Liver (tissue), 9 donors: ENCODE data around the gene SMIM28. TPM values are rescaled to one million over a fixed set of nuclear protein-coding genes. Genes with fewer than 3 reads are reported as not detected.

Experiments
- DNase-seq: peaks from one replicate; pipeline ENCODE4 v3.0.0-alpha.2; 2017; ENCODE audit warnings: low spot score
- H3K27ac ChIP-seq, 2 donors: one replicate each; pipeline ENCODE4 v1.7.0; 2013; ENCODE audit warnings: inconsistent platforms in 2 of 2, low read length in 2 of 2, control low read depth in 1 of 2, low read depth in 1 of 2, mild to moderate bottlenecking in 1 of 2
- H3K27me3 ChIP-seq, 4 donors: one replicate each; pipeline versions ENCODE4 v1.6.1 to v1.7.0; 2013; ENCODE audit warnings: low read length in 3 of 4, inconsistent platforms in 1 of 4, mild to moderate bottlenecking in 1 of 4, moderate library complexity in 1 of 4; ENCODE audit not compliant: control insufficient read depth in 4 of 4, insufficient read depth in 4 of 4
- H3K36me3 ChIP-seq, 4 donors: one replicate each; pipeline versions ENCODE4 v1.6.1 to v1.7.0; 2013; ENCODE audit warnings: low read length in 3 of 4, mild to moderate bottlenecking in 3 of 4, low read depth in 1 of 4, moderate library complexity in 1 of 4; ENCODE audit not compliant: control insufficient read depth in 4 of 4, insufficient read depth in 3 of 4
- H3K4me1 ChIP-seq, 4 donors: one replicate each; pipeline versions ENCODE4 v1.6.1 to v1.7.0; 2013; ENCODE audit warnings: low read length in 3 of 4, mild to moderate bottlenecking in 3 of 4, moderate library complexity in 1 of 4; ENCODE audit not compliant: control insufficient read depth in 4 of 4, insufficient read depth in 4 of 4
- H3K4me3 ChIP-seq, 3 donors: one replicate each; pipeline versions ENCODE4 v1.6.1 to v1.7.0; 2013; ENCODE audit warnings: low read length in 3 of 3, control low read depth in 1 of 3, low read depth in 1 of 3, mild to moderate bottlenecking in 1 of 3
- H3K9ac ChIP-seq, 2 donors: one replicate each; pipeline ENCODE4 v1.7.0; 2013; ENCODE audit warnings: low read length in 2 of 2, mild to moderate bottlenecking in 2 of 2, moderate library complexity in 2 of 2, control low read depth in 1 of 2, low read depth in 1 of 2
- H3K9me3 ChIP-seq, 4 donors: one replicate each; pipeline versions ENCODE4 v1.6.1 to v1.7.0; 2013; ENCODE audit warnings: low read length in 3 of 4; ENCODE audit not compliant: control insufficient read depth in 4 of 4
- CTCF ChIP-seq: fragments of 150-350 bp; IDR thresholded peaks from 2 replicates; pipeline ENCODE4 v1.5.1; 2017; ENCODE audit warnings: improper control_type of control experiment, low read depth, low read length; ENCODE audit not compliant: missing input control
- EGR1 ChIP-seq, 2 donors: IDR thresholded peaks; 2 replicates each; pipeline ENCODE4 v1.6.1; 2016 to 2018; ENCODE audit warnings: antibody characterized with exemption in 2 of 2, low read depth in 2 of 2
- FOXA1 ChIP-seq: IDR thresholded peaks from 2 replicates; pipeline ENCODE4 v1.6.1; 2016; ENCODE audit warnings: antibody characterized with exemption
- FOXA2 ChIP-seq: IDR thresholded peaks from 2 replicates; pipeline ENCODE4 v1.6.1; 2016; ENCODE audit warnings: antibody characterized with exemption
- GABPA ChIP-seq, 2 donors: IDR thresholded peaks in 1 of 2; conservative IDR thresholded peaks in 1 of 2; 2 replicates each; pipeline ENCODE4 v1.6.1; 2016; ENCODE audit warnings: antibody characterized with exemption in 2 of 2, mild to moderate bottlenecking in 1 of 2, moderate library complexity in 1 of 2
- HNF4A ChIP-seq, 2 donors: conservative IDR thresholded peaks; 2 replicates each; pipeline ENCODE4 v1.6.1; 2016; ENCODE audit warnings: antibody characterized with exemption in 2 of 2, mild to moderate bottlenecking in 2 of 2
- HNF4G ChIP-seq: IDR thresholded peaks from 2 replicates; pipeline ENCODE4 v1.6.1; 2016; ENCODE audit warnings: antibody characterized with exemption
- JUND ChIP-seq, 2 donors: IDR thresholded peaks; 2 replicates each; pipeline ENCODE4 v1.6.1; 2016; ENCODE audit warnings: antibody characterized with exemption in 2 of 2
- NR2F2 ChIP-seq: IDR thresholded peaks from 2 replicates; pipeline ENCODE4 v1.6.1; 2016; ENCODE audit warnings: antibody characterized with exemption
- RAD21 ChIP-seq, 2 donors: IDR thresholded peaks; 2 replicates each; pipeline ENCODE4 v1.6.1; 2016; ENCODE audit warnings: antibody characterized with exemption in 2 of 2, mild to moderate bottlenecking in 2 of 2
- REST ChIP-seq: IDR thresholded peaks from 2 replicates; pipeline ENCODE4 v1.6.1; 2016; ENCODE audit warnings: antibody characterized with exemption, mild to moderate bottlenecking
- RXRA ChIP-seq, 2 donors: IDR thresholded peaks; 2 replicates each; pipeline ENCODE4 v1.6.1; 2017 to 2018; ENCODE audit warnings: antibody characterized with exemption in 2 of 2, mild to moderate bottlenecking in 1 of 2
- SP1 ChIP-seq: IDR thresholded peaks from 2 replicates; pipeline ENCODE4 v1.6.1; 2018; ENCODE audit warnings: antibody characterized with exemption, mild to moderate bottlenecking
- TAF1 ChIP-seq: conservative IDR thresholded peaks from 2 replicates; pipeline ENCODE4 v1.6.1; 2016; ENCODE audit warnings: antibody characterized with exemption, mild to moderate bottlenecking
- YY1 ChIP-seq: IDR thresholded peaks from 2 replicates; pipeline ENCODE4 v1.6.1; 2016; ENCODE audit warnings: antibody characterized with exemption, mild to moderate bottlenecking
- ZBTB33 ChIP-seq: IDR thresholded peaks from 2 replicates; pipeline ENCODE4 v1.6.1; 2016; ENCODE audit warnings: antibody characterized with exemption
- WGBS: extraction: QIAGEN DNeasy Blood & Tissue Kit; methylation state at CpG from one replicate; pipeline ENCODE4 v1.1.7; 2013; 5-methylcytosine and 5-hydroxymethylcytosine counted together
- polyA plus RNA-seq, 2 donors: library from polyadenylated mRNA; stranded (reverse) in 1 of 2; unstranded in 1 of 2; fragments of 200-250 nt in 1 of 2; fragments of >200 nt in 1 of 2; fragmentation: Nextera tagmentation in 1 of 2; extraction: Ambion mirVana in 1 of 2; gene quantifications; one replicate each; pipeline versions ENCODE4 v1.2.1 to v1.2.3, GENCODE V29; 2013 to 2015
- total RNA-seq, 2 donors: library from RNA; depleted of rRNA; stranded (reverse); fragments of >200 nt; gene quantifications; one replicate each; pipeline ENCODE4 v1.2.3, GENCODE V29; 2014
- TF ChIP-seq, protein P1 (sequence below): IDR thresholded peaks from 2 replicates; pipeline ENCODE4 v1.6.1; 2016; ENCODE audit warnings: antibody characterized with exemption
- TF ChIP-seq, protein P2 (sequence below): IDR thresholded peaks from 2 replicates; pipeline ENCODE4 v1.6.1; 2016; ENCODE audit warnings: antibody characterized with exemption
- donor health status: healthy.
- donor health status: healthy.
- donor health status: healthy.
- donor health status: healthy.
- donor health status: healthy.

SMIM28 gene
- total and polyA plus RNA-seq, 4 donors = not detected

DNA sequence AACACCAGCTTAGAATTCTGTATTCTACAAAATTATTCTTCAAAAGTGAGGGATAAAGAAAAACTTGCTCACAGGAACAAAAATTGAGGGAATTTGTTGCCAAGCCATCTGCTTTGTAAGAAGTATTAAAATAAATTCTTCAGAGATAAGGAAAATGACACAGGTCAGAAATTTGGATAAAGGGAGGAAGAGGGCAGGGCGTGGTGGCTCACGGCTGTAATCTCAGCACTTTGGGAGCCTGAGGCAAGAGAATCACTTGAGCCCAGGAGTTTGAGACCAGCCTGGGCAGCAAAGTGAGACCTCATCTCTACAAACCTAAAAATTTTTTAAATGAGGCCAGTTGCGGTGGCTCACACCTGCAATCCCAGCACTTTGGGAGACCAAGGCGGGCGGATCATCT, 11.8 kb downstream of the SMIM28 start:
- Histone ChIP-seq H3K4me3 (no peak overlapping the region), H3K9me3 (no peaks in the 10 kb centered on the region), H3K9ac (no peak overlapping the region), H3K27ac (no peak overlapping the region), H3K27me3 (no peaks in the 10 kb centered on the region), H3K36me3 (no peaks in the 10 kb centered on the region), H3K4me1 (peaks cover 0 to 15% (median 11%) of the 10 kb centered on the region in 4 donors)
- WGBS = 89% methylated on average over 5 of the region's 5 CpGs
- DNase-seq = no peak
- TF ChIP-seq, protein P1, sequence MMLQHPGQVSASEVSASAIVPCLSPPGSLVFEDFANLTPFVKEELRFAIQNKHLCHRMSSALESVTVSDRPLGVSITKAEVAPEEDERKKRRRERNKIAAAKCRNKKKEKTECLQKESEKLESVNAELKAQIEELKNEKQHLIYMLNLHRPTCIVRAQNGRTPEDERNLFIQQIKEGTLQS = no peak
- TF ChIP-seq CTCF = no peak
- no peak for TF ChIP-seq GABPA (IDR thresholded peaks at IDR 0.05 in 1 of 2, conservative IDR thresholded peaks at IDR 0.05 in 1 of 2)
- TF ChIP-seq NR2F2 = no peak
- TF ChIP-seq ZBTB33 = no peak
- no peak for TF ChIP-seq EGR1 (IDR thresholded peaks at IDR 0.05; ENCODE audit: low read depth in 2 of 2)
- TF ChIP-seq FOXA2 = no peak
- TF ChIP-seq HNF4A (conservative IDR thresholded peaks at IDR 0.05) = no peak
- TF ChIP-seq RAD21 (IDR thresholded peaks at IDR 0.05) = no peak
- no peak for TF ChIP-seq REST
- no peak for TF ChIP-seq FOXA1
- TF ChIP-seq, protein P2, sequence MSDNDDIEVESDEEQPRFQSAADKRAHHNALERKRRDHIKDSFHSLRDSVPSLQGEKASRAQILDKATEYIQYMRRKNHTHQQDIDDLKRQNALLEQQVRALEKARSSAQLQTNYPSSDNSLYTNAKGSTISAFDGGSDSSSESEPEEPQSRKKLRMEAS = no peak
- TF ChIP-seq HNF4G = no peak
- TF ChIP-seq TAF1 = no peak
- no peak for TF ChIP-seq JUND (IDR thresholded peaks at IDR 0.05)
- no peak for TF ChIP-seq SP1
- TF ChIP-seq YY1 = no peak
- TF ChIP-seq RXRA (IDR thresholded peaks at IDR 0.05) = no peak
